Measurements from ENCODE around the gene XPC.

GRCh38 chr3:14138109-14138877, 40.1 kb downstream of the XPC start:
- TF ChIP-seq USF1 (IDR thresholded peaks at IDR 0.05; ENCODE audit: borderline replicate concordance, low read depth) (no peak), SMC3 (IDR thresholded peaks at IDR 0.05; ENCODE audit: low read depth, low read length) (no peak), USF2 (IDR thresholded peaks at IDR 0.05; ENCODE audit: borderline replicate concordance, low read depth, low read length) (no peak), CTCF (IDR thresholded peaks at IDR 0.05) (no peak), MAX (IDR thresholded peaks at IDR 0.05; ENCODE audit: low read depth) (no peak), PBX3 (IDR thresholded peaks at IDR 0.05) (no peak), EZH2phosphoT487 (IDR thresholded peaks at IDR 0.05; ENCODE audit: borderline replicate concordance, low read depth) (no peak), SIN3A (IDR thresholded peaks at IDR 0.05; ENCODE audit: borderline replicate concordance, low read depth, low read length) (no peak), POLR2AphosphoS5 (IDR thresholded peaks at IDR 0.05; ENCODE audit: low read depth, low read length) (no peak)

Measured in SK-N-SH (cell line).